SIG-M5 treated with dmso at 0.1 percent for 504 hours (cell line): ENCODE measurements around the gene NKX1-2.
A peak's percentile ranks its signal among the peaks of the same experiment; 100 is the strongest.

Experiments
- DNase-seq: peaks from one replicate; lab custom pipeline; 2025; ENCODE audit not compliant: unreplicated experiment; lab: John Stamatoyannopoulos, UW

The NKX1-2 gene

DNA sequence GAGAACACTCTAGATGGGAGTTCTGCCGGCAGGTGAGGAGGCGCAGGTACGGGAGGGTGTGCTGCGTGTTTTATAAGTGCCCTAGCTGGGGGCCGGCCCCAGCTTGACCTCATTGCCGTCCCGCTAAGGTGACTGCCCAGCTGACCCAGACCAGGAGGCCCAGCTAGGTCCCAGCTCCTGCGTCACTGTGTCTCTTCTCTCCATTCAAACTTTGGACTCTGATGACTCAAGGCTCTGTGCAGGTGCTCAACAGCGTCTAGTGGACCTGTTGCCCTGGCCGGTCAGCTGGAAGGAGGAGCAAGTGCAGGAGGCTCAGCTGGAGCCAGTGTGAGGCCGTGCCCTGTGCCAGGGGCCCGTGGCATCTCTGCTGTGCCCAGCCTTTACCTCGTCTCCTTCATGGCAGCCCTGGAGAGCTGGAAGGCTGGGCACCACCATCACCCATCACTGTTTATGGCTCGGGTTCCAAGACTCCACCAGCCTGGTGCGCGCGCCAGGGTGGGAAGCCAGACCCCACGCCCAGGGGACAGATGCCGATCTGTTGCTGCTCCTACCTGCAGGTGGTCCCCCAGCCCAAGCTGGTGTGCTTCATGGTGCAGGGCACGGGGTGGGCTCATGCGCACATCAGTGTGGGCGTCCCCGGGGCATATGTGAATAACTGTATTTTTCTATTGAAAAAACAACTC is 26.3 kb upstream of the NKX1-2 start:
- DNase-seq: no peak

DNA sequence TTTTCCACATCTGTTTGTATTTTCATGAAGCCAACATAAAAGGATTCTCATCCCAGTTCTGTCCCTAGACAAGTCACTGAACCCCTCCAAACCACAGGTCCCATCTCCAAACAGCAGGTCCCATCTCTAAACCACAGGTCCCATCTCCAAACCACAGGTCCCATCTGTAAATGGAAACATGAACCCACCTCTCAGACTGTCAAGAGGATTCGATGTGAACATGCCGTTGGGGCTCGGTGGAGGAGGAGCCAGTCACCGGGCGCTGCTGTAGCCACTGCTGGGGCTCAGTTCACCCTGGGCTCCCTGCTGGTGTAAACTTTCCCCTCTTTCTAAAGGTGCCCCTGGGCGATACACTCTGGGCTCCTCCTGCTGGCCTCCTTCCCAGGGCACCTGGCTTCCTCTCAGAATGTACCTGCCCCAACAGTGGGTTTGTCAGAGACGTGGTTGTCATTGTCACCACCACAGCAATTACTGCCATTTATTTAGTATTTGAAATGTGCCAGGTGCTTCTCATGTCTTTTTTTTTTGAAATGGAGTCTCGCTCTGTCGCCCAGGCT is 24.8 kb upstream of the NKX1-2 start:
- DNase-seq: no peak

DNA sequence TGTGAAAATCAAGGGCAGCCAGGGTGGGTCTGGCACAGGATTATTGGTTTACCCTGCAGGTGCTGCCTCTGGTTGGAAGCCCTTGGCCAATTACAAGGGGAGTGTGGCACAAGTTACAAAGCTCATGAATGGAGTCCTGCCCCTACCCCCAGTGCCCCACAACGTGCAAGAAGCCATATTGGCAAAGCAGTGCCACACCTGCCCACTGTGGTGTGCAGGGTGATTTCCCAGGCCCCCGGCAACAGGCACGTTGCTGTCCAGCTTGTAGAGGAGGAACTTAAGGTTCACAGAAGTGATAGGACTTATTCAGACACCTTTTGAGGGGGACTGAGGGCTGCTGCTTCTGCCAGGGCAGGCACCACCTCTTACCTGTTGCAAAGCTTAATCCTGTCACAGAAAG is 23.2 kb upstream of the NKX1-2 start:
- DNase-seq: no peak

DNA sequence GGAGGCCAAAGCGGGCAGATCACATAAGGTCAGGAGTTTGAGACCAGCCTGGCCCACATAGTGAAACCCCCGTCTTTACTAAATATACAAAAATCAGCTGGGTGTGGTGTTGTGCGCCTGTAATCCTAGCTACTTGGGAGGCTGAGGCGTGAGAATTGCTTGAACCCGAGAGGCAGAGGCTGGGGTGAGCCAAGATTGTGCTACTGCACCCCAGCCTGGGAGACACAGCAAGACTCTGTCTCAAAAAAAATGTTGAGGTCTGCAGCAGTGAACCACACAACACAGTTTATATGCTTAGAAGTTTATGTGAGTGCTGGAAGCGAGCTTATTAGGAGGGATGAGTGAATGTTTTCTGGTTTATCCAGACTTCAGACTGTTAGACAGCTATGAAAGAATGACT is 22.2 kb upstream of the NKX1-2 start:
- DNase-seq: no peak

DNA sequence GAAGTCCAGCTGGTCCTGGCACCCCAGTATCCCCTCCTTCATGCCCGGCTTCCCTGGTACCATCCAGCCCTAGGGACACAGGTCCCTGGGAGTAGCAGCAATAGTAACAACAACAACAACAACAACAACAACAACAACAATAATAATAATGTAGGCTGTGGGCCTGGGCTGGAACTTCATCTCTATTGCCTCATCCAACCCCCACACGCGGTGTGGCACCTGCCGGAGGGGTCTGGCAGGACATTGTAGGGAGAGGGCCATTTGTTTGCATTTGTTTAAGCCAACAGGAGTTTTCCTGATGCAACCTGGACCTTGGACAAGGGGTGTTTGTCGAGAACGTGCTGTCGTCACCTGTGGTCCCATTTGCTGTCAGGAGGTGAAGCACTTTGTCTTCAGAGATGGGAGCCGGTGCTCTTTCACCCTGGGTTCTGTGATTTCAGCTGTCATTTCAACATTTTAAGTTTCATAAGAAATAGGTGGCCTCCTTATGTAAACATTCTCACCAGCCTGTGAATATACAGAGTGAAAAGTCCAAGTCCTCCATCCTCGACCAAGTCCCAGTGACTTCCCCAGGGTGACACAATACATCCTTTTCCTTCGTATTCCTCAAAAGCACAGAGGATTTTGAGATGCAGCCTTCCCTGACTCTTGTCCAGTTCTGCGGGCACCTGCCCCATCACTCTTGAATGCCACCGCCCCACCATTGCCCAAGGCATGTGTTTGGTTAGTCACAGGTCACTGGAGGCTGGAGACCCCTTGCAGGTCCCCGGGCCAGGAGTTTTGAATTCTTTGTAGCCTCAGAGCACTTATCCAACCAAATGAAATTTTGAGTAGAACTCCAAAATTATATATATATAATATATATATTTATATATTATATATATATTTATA is 21.0 kb upstream of the NKX1-2 start:
- no peak for DNase-seq

DNA sequence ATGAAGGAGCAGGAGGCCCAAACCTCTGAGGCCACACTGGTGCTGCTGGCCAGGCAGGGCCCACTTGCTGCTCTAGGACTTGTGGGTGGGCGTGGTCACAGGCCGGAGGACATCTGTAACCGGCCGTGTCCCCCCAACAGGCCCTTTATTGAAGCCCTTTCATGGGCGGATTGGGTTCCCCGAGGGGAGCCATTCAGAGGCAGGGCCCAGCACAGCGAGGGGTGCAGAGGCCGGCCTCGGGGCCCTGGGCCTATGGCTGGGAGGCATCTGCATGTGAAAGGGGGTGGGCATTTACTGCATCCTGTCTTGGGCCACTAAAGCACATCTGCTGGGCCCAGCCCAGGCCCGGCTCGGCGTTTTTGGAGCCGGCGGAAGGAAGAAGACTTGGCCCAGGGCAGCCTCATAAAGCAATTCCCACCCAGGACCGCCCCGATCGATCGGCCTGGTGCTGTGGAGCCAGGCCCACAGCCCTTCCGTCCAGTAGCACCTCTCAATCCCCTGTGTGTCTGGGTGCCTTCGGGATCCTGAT is 20.2 kb upstream of the NKX1-2 start:
- no peak for DNase-seq

DNA sequence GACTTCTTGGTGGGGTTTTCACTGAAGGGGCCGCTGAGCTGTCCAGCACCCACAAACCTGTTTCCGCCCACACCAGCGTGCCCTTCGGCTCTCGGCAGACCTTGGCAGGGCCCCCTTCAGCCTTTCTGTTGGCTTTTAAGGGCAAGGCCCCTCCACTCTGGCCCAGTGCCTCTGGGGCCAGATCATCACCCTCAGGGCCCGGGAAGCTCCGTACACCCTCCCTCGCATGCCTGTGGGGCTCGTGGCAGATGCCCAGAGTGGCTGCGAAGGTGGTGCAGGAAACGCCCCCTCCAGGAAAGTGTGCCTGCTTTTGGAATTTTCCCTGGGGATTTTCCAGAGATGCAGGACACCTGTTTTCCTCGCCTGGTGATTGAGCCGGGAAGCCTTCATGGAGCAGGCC is 18.8 kb upstream of the NKX1-2 start:
- DNase-seq: no peak

DNA sequence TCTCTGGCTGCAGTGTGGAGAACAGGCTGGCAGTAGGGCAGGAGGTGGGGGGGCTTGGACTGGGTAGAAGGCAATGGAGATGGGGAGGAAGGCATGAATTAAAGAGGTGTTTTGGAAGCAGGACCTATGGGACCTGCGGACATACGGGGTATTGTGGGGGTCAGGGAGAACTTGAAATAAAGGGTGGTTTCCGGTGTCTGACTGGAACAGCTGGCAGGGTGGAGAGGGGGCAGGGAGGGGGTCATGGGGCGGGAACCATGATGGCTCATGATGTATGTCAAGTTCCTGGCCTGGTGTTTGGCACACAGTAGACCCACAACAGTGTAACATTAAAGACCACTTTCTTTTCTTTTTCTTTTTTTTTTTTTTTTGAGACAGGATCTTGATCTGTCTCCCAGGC is 17.3 kb upstream of the NKX1-2 start:
- no peak for DNase-seq

DNA sequence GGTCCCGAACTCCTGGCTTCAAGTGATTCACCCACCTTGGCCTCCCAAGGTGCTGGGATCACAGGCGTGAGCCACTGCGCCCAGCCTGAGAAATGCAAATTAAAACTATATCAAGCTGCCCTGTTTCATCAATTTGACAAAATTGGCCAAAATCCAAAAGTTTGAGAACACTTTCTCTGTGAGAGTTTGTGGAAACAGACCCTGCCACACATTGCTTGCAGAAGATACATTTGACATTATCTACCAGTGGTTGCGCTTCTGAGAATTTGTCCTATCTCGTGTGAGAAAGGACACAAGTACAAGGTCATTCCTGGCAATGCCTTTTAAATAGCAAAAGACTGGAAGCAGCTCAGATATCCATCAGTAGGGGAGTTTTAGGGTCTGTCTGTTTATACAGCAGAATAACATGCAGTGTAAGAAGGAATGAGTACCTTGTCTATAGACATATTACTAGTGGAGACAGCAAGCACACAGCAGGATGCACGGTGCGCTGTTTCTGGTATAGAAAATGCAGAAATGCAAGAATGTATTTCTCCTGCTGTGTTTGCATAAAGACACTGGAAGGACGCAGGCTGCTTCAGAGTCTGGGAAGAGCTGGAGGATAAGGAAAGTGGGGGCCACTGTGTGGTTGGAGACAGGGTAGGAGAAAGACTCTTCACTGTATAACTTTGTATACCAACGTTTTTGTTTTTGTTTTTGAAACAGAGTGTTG is 16.1 kb upstream of the NKX1-2 start:
- no peak for DNase-seq

DNA sequence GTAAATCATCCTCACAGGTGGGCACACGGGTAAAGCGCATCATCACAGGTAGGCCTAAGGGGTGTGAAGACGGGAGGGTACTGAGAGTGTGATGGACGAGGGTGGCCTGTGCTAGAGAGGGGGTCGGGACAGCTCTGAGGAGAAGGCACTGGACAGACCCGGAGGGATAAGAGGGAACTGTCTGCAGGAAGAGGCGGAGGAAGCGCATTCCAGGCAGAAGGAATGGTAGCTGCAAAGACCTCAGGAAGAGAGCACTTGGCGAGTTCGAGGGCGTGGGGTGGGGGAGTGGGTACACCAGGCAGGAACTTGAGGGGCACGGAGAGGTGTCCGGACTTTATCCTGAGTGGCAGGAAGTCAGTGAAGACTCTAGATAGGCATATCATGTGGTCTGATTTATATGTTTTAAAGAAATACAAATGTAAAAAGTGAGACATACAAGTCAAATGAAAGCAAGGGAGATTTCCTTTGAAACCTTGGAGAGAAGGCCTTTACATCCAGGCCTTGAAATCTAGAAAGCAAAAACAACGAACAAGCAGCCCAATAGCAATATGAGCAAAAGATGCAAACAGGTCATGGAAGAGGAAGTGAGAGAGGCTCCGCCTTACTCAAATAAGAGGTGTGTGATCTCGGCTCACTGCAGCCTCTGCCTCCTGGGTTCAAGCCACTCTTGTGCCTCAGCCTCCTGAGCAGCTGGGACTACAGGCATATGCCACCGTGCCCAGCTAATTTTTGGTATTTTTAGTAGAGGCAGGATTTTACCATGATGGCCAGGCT is 15.4 kb upstream of the NKX1-2 start:
- peak; percentile 13 for DNase-seq

DNA sequence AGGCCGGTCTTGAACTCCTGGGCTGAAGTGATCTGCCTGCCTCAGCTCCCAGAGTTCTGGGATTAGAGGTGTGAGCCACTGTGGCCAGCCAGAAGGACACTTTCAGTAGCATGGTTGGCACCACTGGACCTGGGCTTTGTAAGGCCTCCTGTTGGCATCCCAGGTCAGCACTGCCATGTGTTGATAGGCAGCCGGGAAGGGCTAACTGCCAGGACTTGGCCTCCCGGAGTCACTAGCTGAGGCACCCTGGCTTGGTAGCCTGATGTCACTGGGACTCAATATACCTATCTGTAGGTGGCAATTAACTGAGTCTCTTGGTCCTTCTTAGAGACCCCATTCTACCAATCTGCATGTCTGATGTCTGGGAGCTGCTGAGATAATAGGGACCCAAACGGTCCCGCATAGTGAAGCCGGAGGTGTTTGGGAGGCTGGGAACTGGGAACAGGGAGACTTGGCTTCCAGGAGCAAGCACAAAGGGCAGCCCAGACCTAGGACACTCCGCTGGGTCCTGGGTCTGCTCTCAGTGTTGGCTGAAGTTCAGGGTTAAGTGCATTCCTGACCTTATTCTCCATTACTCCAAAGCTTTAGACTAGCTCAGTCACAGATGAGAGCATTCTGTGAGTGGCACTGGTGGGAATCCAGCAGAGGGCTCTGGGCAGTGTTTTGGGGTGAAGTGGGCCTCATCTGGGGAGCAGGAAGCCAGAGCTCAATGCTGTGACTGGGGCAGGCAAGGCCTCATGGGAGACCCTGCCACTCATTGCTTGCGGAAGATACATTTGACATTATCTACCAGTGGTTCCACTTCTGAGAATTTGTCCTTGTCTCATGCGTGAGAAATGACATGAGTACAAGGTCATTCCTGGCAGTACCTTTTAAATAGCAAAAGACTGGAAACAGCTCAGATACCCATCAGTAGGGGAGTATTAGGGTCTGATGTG is 14.5 kb upstream of the NKX1-2 start:
- no peak for DNase-seq

DNA sequence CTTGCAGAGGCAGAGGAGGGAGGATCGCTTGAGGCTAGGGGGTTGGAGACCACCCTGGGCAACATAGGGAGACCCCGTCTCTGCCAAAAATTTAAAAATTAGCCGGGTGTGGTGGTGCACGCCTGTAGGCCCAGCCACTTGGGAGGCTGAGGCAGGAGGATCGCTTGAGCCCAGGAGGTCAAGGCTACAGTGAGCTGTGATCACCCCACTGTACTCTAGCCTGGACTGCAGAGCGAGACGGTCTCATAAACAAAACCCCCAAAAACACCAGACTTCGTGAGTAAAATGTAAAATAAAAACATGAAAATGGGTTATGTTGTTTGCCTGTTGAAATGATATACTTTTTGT is 12.5 kb upstream of the NKX1-2 start:
- DNase-seq: no peak

DNA sequence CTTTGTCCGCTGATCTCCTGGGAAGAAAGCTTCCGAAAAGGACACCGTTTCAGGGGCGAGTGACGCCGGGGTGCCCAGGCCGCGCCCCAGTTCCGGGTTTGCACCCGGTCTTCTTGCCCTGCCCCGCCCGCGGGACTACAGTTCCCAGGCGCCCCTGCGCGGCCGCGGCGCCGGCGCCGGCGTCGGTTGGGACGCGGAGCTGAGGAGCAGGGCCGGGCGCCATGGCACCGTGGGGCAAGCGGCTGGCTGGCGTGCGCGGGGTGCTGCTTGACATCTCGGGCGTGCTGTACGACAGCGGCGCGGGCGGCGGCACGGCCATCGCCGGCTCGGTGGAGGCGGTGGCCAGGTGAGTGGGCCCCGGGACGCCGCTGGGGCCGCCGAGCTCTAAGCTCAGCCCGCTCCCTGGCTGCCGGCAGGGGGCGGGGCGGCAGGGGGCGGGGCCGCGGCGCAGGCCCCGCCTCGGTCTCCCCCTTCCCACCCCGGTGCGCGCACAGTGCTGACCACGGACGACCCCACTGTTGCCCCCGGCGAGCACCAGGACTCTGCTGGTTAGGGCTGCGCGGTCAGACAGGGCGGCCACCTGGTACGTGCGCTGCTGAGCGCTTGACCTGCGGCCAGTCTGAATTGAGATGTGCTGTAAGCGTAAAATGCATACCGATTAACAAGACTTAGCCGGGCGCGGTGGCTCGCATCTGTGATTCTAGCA is 12.0 kb upstream of the NKX1-2 start, which contains the start of gene LHPP:
LHPP (plus strand) TSS at position 182 of the 706 bp plus-strand sequence; CDS start at position 222, 40 bp downstream.
- peak; percentile 73 for DNase-seq

DNA sequence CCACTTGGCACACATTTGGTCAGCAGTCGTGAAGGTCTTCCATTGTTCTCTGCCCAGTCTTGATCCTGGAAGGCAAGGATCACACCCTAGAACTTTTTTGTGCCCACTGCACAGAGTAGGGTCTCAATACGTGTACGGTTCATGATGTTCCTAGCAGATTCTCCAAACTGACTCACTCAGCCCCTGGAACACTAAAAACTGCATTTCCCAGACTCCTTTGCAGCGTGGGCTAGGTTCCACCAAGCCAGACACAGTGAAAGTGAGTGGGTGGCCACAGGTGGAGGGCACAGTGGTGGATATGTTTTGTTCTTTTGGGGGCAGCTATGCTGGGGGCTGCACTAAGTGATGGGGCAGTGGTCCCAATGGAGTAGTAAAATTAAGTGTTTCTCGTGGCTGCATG is 10.3 kb upstream of the NKX1-2 start:
- DNase-seq: no peak

DNA sequence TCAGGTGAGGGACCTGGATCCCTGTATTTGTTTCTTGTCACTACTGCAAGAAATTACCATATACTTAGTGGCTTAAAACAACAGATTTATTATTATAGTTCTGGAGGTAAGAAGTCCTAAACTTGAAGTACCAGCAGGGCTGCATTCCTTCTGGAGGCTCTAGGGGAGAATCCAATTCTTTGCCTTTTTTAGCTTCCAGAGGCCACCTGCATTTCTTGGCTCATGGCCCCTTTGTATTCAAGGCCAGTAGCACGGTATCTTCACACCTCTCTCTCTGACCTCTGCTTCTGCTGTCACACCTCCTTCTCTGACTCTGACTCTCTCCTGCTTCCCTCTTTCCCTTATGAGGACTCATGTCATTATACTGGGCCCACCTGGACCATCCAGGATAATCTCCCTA is 9.6 kb upstream of the NKX1-2 start:
- no peak for DNase-seq

DNA sequence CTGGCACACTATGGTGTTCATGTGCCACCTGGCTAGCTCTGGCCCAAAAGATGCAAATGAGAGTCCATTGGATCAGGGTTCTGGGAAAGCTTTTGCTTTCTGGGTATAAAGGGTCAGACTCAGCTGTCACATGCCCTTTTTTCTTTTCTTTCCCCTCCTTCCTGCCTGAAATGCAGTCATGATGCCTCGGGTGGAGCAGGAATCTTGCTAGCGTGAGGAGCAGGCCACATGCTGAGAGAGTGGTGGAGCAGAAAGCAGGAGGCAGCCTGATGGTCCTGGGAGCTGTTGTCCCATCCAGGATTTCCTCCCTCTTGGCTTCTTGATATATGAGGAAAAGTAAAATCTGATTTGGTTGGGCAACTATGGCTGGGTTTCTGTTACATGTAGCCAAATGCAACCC is 9.1 kb upstream of the NKX1-2 start:
- no peak for DNase-seq

DNA sequence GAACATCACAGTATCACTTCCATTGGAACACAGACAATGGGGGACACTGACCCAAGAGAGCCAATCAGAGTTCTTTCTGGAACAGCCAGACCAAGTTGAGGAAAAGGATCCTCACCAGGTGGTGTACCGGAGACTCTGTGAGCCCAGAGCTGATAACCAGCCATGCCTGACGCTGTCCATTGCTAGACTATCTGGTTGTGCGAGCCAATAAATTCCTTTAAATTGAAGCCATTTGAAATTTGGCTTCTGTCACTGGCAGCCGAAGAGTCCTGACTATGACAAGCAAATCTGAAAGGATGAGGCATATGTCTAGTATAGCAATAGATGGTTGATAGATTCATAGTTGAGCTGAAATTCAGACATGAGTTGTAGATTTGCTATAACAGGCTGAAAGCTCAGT is 8.6 kb upstream of the NKX1-2 start:
- DNase-seq: no peak

DNA sequence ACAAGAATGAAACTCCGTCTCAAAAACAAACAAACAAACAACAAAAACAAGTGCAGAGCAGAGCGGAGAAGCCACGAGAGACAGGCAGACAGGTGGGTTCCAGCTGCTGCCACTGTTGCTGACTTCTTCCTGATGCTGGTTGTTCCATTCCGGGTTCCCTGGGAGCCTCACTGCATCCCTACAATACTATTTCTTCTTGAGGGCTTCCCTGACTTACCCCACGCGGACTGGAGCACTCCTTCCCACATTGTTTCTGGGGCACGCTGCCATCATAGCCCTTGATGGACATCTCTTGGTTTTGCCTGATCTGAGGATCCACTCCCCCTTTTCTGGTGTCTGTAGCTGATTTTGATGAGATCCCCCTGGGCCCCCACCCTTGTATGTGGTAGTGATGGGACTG is 5.6 kb upstream of the NKX1-2 start:
- no peak for DNase-seq
